HCT116 (cell line): ENCODE data around the gene ABL2. TPM values are rescaled to one million over a fixed set of nuclear protein-coding genes. Genes with fewer than 3 reads are reported as not detected.

Experiments used
- ATAC-seq: fragments of 200-7000 bp; cut with Tn5 transposase; 2 replicates; pipeline ENCODE4 v1.9.1; 2020; ENCODE audit warnings: mild to moderate bottlenecking, moderate library complexity
- BruUV-seq: library from RNA; stranded (reverse); fragments of 400-500 nt; replicated peaks from 2 replicates; lab custom pipeline; 2021; lab: Mats Ljungman, UMichigan
- CTCF ChIA-PET: fragments of 300-600 bp; sonication (Branson Sonifier 250); formaldehyde crosslinking; loops from one replicate; lab custom pipeline; 2021; ENCODE audit warnings: antibody characterized with exemption; lab: Charles Lee
- POLR2A ChIA-PET: fragments of 300-600, 350-600 bp; sonication (Branson Sonifier 250); formaldehyde crosslinking; loops from one replicate; lab custom pipeline; 2021; ENCODE audit warnings: antibody characterized with exemption; lab: Charles Lee
- RAD21 ChIA-PET, 2 experiments: fragments of 300-600 bp; sonication (Branson Sonifier 250); formaldehyde crosslinking; loops; one replicate each; lab custom pipeline; 2023; ENCODE audit warnings: low total read pairs in 2 of 2; ENCODE audit not compliant: uncharacterized antibody in 2 of 2, unreplicated experiment in 2 of 2, low non-redundant PET in 1 of 2; lab: Charles Lee
- DNase-seq: peaks from one replicate; pipeline ENCODE4 v3.0.0-alpha.2; 2010; ENCODE audit warnings: low read depth, low spot score
- H2AFZ ChIP-seq: fragments of 200-600 bp; shearing (Covaris generic), sonication (generic); 2 replicates; pipeline ENCODE4 v1.6.1; 2017; ENCODE audit warnings: low read depth, mixed run types, mixed read lengths, antibody characterized with exemption, low read length; ENCODE audit not compliant: poor library complexity, severe bottlenecking
- H3K27ac ChIP-seq: 2 replicates; pipeline ENCODE4 v1.5.1; 2012; ENCODE audit warnings: low read depth, low read length
- H3K27me3 ChIP-seq: fragments of 200-600 bp; sonication (generic); 2 replicates; pipeline ENCODE4 v1.6.1; 2016; ENCODE audit warnings: mixed run types, low read length, mixed read lengths; ENCODE audit not compliant: insufficient read depth
- H3K36me3 ChIP-seq, 2 experiments: fragments of 200-500 bp in 1 of 2; fragments of 200-600 bp in 1 of 2; sonication (Bioruptor generic) in 1 of 2; sonication (generic) in 1 of 2; 2 replicates each; pipeline versions ENCODE4 v1.5.1 to v1.6.1; 2014 to 2016; ENCODE audit warnings: low read length in 2 of 2, inconsistent platforms in 1 of 2, mixed read lengths in 1 of 2, mixed run types in 1 of 2; ENCODE audit not compliant: insufficient read depth in 2 of 2, control insufficient read depth in 1 of 2
- H3K4me1 ChIP-seq, 2 experiments: fragments of 200-600 bp in 1 of 2; sonication (generic) in 1 of 2; 2 replicates each; pipeline versions ENCODE4 v1.5.1 to v1.6.1; 2012 to 2017; ENCODE audit warnings: low read length in 2 of 2, inconsistent platforms in 1 of 2, mild to moderate bottlenecking in 1 of 2, mixed read lengths in 1 of 2, mixed run types in 1 of 2, moderate library complexity in 1 of 2; ENCODE audit not compliant: insufficient read depth in 2 of 2, control insufficient read depth in 1 of 2
- H3K4me2 ChIP-seq: fragments of 200-600 bp; sonication (generic); 2 replicates; pipeline ENCODE4 v1.6.1; 2017; ENCODE audit warnings: mixed run types, low read length, mixed read lengths
- H3K4me3 ChIP-seq, 2 experiments: fragments of 200-600 bp in 1 of 2; sonication (generic) in 1 of 2; replicated peaks in 1 of 2; 2 replicates each; pipeline ENCODE4 v1.5.1; 2011 to 2016; ENCODE audit warnings: low read length in 2 of 2, control low read depth in 1 of 2, low read depth in 1 of 2, mild to moderate bottlenecking in 1 of 2, mixed read lengths in 1 of 2, mixed run types in 1 of 2
- H3K79me2 ChIP-seq: fragments of 200-600 bp; sonication (generic); 2 replicates; pipeline ENCODE4 v1.6.1; 2017; ENCODE audit warnings: mild to moderate bottlenecking, mixed run types, low read length, moderate library complexity, mixed read lengths; ENCODE audit not compliant: insufficient read depth
- H3K9ac ChIP-seq: fragments of 200-600 bp; sonication (generic); 2 replicates; pipeline ENCODE4 v1.6.1; 2016; ENCODE audit warnings: low read length, mixed read lengths
- H3K9me2 ChIP-seq: fragments of 200-600 bp; sonication (generic), shearing (Covaris generic); 2 replicates; pipeline ENCODE4 v1.6.1; 2017; ENCODE audit warnings: mixed run types, mild to moderate bottlenecking, moderate library complexity; ENCODE audit not compliant: insufficient read depth
- H3K9me3 ChIP-seq, 2 experiments: fragments of 200-500 bp in 1 of 2; fragments of 200-600 bp in 1 of 2; sonication (Bioruptor generic) in 1 of 2; sonication (generic) in 1 of 2; 2 replicates each; pipeline ENCODE4 v1.6.1; 2014 to 2017; ENCODE audit warnings: low read length in 2 of 2, mixed read lengths in 2 of 2, inconsistent platforms in 1 of 2, low read depth in 1 of 2, mild to moderate bottlenecking in 1 of 2, mixed run types in 1 of 2, moderate library complexity in 1 of 2; ENCODE audit not compliant: control insufficient read depth in 1 of 2, insufficient read depth in 1 of 2
- H4K20me1 ChIP-seq: fragments of 200-600 bp; sonication (generic), shearing (Covaris generic); 2 replicates; pipeline ENCODE4 v1.6.1; 2017; ENCODE audit warnings: mixed run types, mild to moderate bottlenecking, moderate library complexity; ENCODE audit not compliant: insufficient read depth
- CEBPB ChIP-seq: IDR thresholded peaks from 2 replicates; pipeline ENCODE4 v1.6.1; 2012; ENCODE audit warnings: low read depth
- EGR1 ChIP-seq: IDR thresholded peaks from 2 replicates; pipeline ENCODE4 v1.6.1; 2012; ENCODE audit warnings: low read depth
- ELF1 ChIP-seq: IDR thresholded peaks from 2 replicates; pipeline ENCODE4 v1.6.1; 2012; ENCODE audit warnings: low read depth, borderline replicate concordance
- EZH2 ChIP-seq: fragments of 200-600 bp; sonication (generic); IDR thresholded peaks from 2 replicates; pipeline ENCODE4 v1.6.1; 2017; ENCODE audit warnings: antibody characterized with exemption, mixed run types
- EZH2phosphoT487 ChIP-seq: fragments of 200-600 bp; IDR thresholded peaks from 2 replicates; pipeline ENCODE4 v1.6.1; 2018; ENCODE audit warnings: antibody characterized with exemption, borderline replicate concordance
- FOSL1 ChIP-seq: IDR thresholded peaks from 2 replicates; pipeline ENCODE4 v1.6.1; 2012; ENCODE audit warnings: low read depth
- JUND ChIP-seq: IDR thresholded peaks from 2 replicates; pipeline ENCODE4 v1.6.1; 2012
- MAX ChIP-seq: IDR thresholded peaks from 2 replicates; pipeline ENCODE4 v1.6.1; 2012
- POLR2AphosphoS5 ChIP-seq: IDR thresholded peaks from 2 replicates; pipeline ENCODE4 v1.6.1; 2011; ENCODE audit warnings: mild to moderate bottlenecking, low read depth, low read length, moderate library complexity
- RAD21 ChIP-seq: IDR thresholded peaks from 2 replicates; pipeline ENCODE4 v1.6.1; 2012; ENCODE audit warnings: low read depth, mild to moderate bottlenecking
- SIN3A ChIP-seq: IDR thresholded peaks from 2 replicates; pipeline ENCODE4 v1.6.1; 2012; ENCODE audit warnings: low read depth
- SP1 ChIP-seq: IDR thresholded peaks from 2 replicates; pipeline ENCODE4 v1.6.1; 2012; ENCODE audit warnings: low read depth
- SRF ChIP-seq: IDR thresholded peaks from 2 replicates; pipeline ENCODE4 v1.6.1; 2012; ENCODE audit warnings: low read depth
- TCF7L2 ChIP-seq: IDR thresholded peaks from 2 replicates; pipeline ENCODE4 v1.7.0; 2011; ENCODE audit warnings: borderline replicate concordance, inconsistent platforms; ENCODE audit not compliant: insufficient read depth, insufficient read length; ENCODE audit errors: extremely low read depth
- YY1 ChIP-seq: IDR thresholded peaks from 2 replicates; pipeline ENCODE4 v1.6.1; 2011; ENCODE audit warnings: low read length, low read depth, moderate library complexity, mild to moderate bottlenecking; ENCODE audit not compliant: insufficient replicate concordance; ENCODE audit errors: extremely low read depth
- ZBTB33 ChIP-seq: IDR thresholded peaks from 2 replicates; pipeline ENCODE4 v1.6.1; 2011; ENCODE audit warnings: mild to moderate bottlenecking, low read length, moderate library complexity; ENCODE audit not compliant: insufficient replicate concordance; ENCODE audit errors: extremely low read depth
- ZFX ChIP-seq: fragments of 450-650 bp; IDR thresholded peaks from 2 replicates; pipeline ENCODE4 v1.6.1; 2017
- ZNF274 ChIP-seq: fragments of 200-500 bp; sonication (Bioruptor generic); IDR thresholded peaks from 2 replicates; pipeline ENCODE4 v1.6.1; 2014; ENCODE audit warnings: mild to moderate bottlenecking, low read depth, low read length, inconsistent platforms
- intact Hi-C: fragments of 100-400 bp; cut with micrococcal nuclease; formaldehyde crosslinking; loops from 2 replicates; pipeline ENCODE4 v1.10.0; 2022
- total RNA-seq: library from RNA; stranded (reverse); gene quantifications from one replicate; pipeline ENCODE4 v1.2.1, GENCODE V29; 2021; ENCODE audit not compliant: unreplicated experiment
- TF ChIP-seq, protein P1 (sequence below): IDR thresholded peaks from 2 replicates; pipeline ENCODE4 v1.6.1; 2012

The ABL2 gene
- total RNA-seq, 1 experiment from 2014 or later = 22.9 TPM

DNA sequence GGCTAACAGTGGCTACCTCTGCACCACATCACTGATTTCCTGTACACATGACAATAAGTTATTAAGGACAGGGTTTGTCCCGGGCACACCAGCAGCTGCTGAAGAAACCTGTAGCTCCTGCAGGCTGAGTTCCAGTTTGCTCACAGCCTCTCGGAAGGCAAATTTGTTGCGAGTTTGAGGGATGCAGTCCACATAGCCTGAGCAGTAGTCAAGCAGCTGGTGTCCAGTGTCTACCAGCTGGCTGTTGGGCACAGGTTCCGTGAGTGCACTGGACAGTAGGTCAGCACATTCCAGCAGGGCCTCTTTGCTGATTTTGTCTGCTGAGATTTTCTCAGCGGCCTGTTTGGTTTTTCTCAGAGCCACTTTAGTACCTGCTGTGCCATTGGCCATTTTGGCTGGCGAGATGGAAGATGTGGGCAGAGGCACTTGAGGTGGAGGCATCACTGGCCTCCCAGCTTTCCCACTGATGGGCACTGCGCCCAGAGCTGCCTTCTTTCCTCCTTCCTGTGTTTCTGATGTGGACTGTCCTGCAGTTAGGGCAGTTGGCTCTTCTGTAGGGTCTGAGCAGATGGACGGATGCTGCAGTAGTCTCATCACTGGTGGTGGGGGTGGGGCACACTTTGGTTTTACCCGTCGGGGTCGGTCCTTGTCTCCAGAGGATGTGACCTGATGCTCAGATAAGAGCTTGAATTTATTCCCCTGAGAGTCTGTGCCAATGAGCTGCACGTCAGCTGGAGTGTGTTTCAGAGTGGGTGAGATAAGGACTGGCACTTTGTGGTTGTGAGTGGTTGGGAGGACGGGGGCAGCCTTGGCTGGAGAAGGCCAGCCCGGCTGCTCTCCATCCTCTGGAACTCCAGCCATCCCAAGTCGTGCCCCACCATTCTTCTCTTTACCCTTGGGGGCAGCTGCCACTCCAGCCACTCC is 121.5 kb downstream of the ABL2 start:
- Histone ChIP-seq H3K4me1 (no peaks in the 10 kb centered on the region), H3K27ac (no peak overlapping the region), H3K36me3 (peaks cover 3 to 12% of the 10 kb centered on the region in 2 experiments; a peak in 2 of 4 replicates), H3K4me2 (no peak overlapping the region), H3K9ac (no peak overlapping the region), H3K4me3 (no peak overlapping the region), H3K9me2 (no peaks in the 10 kb centered on the region), H3K9me3 (no peaks in the 10 kb centered on the region), H2AFZ (no peak overlapping the region), H3K79me2 (peaks cover 5% of the 10 kb centered on the region; the same call in 1 of the 2 replicates), H3K27me3 (no peaks in the 10 kb centered on the region), H4K20me1 (no peaks in the 10 kb centered on the region)
- ChIA-PET POLR2A (no interaction called here), RAD21 (no interaction called here), CTCF (no interaction called here)
- BruUV-seq = no TSS peak
- TF ChIP-seq YY1 (no peak), EZH2 (no peak), SRF (no peak), JUND (no peak), ZFX (no peak), SP1 (no peak), SIN3A (no peak), FOSL1 (no peak), MAX (no peak), ZBTB33 (no peak), POLR2AphosphoS5 (no peak), RAD21 (no peak), ZNF274 (no peak), EGR1 (no peak), EZH2phosphoT487 (no peak), TCF7L2 (no peak), CEBPB (no peak), ELF1 (no peak)
- TF ChIP-seq, protein P1, sequence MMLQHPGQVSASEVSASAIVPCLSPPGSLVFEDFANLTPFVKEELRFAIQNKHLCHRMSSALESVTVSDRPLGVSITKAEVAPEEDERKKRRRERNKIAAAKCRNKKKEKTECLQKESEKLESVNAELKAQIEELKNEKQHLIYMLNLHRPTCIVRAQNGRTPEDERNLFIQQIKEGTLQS = no peak
- intact Hi-C loops = loop anchor here (5.0 kb wide), 2 partner anchors 84 to 184 kb away; partner anchors contain the start of gene SOAT1
- DNase-seq (no peak), ATAC-seq (no peak)
